ENCODE results near the gene MIS12.

MIS12 gene

DNA sequence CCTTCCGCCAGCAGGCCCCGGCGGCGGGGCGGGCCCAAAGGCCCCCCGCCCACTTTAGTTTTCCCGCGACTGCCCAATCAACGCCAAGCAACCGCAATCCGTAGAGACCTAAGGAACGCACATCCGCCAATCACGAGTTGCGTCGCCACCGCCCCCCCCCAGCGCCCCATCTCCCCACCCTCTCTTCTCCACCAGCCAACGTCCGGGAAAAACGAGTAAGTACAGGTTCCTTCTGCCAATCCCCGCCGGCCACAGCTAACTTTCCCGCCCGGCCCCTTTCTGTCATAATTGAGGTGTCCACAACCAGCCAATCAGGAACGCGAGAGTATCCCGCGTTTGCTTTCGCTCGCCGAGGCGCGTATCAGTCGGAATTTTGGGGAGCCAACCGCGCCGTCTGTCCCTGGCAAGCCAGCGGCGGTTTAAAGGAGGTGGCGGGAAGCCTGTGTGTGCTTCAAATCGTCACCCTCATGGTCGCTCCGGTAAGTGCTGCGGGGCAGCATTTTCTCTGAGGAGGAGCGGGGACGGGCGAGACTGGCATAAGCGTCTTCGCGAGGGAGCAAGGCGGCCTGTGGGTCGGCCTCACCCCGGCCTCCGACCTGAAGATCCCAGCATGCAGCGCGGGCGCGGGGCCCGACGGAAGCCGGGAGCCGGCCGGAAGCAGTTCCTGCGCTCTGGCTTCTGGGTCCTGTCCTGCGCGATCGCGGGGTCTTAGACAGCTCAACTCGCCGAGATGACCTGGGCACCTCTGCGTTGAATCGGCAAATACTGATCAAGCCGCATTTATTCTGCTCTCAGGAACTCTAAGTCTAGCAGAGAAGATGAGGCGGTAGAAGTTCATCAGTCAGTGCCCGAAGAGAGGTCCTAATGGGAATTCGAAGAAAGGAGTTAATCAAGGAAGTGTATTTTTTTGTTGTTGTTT lies at the start of gene MIS12:
TSS of gene MIS12 (plus strand) at position 361 of the 919 bp plus-strand sequence. CDS start 2,297 bp downstream, outside the sequence.
- peak; percentile 95 for DNase-seq

- no peak for DNase-seq
Measured at GRCh38 chr17:5437721-5438317, 48.5 kb upstream of the MIS12 start.

DNA sequence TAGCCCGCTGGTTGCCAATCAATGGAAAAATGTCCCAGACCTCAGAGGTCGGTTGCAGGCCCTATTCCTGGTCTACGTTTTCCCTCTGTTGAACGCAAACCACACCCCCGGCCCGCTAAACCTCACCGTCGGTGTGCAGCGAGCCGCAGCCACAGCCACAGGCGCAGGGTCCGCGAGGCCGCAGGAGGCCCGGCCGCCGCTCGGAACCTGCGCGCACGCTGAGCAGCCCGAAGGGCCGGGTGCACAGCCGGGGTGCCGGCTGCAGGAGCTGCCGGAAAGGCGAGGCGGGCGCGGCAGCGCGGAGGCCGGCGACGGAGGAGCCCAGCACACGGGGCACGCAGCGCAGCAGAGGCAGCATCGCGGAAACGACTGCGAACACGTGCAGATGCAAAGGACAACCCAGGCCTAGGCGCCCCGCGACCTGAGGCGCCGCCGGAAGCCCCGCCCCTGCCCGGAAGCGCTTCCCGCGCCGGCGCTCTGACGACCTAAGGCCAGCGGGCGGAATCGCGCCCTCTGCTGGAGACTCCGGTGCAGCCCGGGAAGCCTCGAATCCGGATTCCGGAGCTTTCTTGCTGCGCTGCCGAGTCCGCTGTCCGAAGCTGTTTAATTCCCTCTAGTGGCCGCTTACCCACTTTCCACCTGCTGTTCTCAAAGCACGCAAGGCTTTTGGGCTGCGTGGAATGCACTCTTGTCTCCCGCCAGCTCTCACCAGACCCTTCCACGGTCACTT lies 47.5 kb upstream of the MIS12 start, which contains the start of gene C1QBP:
TSS of gene C1QBP (minus strand) at position 440 of the 730 bp plus-strand sequence. CDS start at position 358, 82 bp downstream.
- DNase-seq = peak; percentile 93

GRCh38 chr17:5439446-5439764 lies 47.0 kb upstream of the MIS12 start:
- DNase-seq = no peak

DNA sequence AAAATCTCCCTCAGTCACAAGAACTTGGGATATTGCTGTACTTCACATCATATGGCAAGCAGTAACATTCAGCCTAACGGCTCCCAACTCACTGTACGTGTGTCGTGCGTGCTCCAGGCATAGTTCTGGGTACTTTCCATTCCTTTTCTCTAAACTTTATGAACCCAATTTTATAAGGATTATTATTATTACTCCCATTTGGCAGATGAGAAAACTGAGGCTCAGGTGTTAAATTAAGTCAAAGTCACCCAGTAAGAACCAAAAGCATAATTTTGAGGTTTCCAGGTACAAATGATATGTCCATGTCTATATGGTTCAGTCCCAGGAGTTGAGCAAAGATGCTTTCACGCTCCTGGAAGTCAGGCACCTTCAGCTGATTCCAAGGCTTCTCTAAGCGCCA lies 42.6 kb upstream of the MIS12 start:
- DNase-seq = no peak

DNA sequence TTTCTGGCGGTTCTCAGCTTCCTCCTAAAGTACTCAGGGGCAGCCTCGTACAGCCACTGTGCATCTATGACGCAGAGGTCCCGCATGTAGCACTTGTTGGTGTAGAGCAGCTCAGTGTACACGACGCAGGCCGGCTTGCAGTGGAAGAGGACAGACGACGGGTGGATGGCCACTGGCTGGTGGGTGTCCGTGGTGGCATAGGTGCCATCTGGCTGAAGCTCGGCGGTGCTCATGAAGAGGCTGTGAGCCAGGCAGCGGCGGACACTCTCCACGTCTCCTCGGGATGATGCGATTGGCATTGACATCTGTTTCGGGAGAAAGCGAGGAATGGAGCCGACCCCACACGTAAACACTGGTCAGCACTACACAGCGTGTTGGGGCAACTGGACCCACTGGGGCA lies 42.2 kb upstream of the MIS12 start:
- DNase-seq = no peak

DNA sequence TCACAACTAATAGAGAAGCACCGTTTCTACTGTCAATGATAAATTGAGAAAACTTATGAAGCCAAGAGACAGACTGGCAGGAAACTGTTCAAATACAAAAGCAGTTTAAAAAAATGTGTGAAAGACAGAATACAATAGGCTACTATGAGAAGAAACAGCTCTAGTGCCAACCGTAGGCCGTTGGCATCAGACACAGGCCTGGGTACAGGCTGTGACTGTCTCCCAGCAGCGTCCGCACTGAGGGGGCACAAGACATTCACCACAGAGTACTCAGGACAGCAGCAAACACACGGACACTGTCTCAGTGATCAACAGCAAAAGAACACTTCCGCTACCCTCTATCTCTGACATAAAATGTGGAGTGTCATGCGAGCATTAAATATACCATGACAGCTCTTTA lies 39.6 kb upstream of the MIS12 start:
- DNase-seq = no peak

DNA sequence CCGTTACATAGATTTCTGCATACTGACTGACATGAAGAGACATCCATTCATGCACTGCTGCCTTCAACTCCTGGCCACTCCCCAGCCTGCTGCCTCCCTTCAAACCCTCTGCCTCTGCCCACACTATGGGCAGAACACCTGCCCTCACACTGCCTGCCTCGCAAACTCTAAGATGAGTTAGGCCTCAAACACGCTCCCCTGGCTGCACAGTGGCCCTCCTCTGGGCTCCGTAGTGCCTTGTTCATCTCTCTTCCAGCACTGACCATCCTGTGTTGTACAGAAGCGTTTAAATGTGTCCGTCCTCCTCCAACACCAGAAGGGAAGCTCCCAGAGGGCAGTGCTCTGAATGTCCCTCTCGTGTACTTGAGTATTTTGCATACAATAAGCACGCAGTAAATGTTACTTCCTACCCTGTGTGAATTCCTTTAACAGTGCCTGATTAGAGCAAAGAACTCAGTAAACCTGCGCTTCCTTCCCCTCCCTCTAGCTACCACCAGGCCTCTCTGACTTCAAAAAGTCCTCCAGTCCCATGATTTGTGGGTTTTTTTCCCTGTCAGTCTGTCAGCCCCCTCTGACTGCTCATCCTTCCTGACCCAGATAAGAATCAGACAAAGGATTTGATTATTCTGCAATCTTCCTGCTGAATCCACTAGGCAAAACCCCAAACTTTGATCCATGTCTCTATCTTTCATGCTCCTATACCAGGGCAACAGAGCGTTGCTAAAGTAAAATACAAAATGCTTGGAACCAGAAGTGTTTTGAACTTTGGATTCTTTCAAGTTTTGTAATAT lies 21.5 kb upstream of the MIS12 start:
- DNase-seq = no peak

DNA sequence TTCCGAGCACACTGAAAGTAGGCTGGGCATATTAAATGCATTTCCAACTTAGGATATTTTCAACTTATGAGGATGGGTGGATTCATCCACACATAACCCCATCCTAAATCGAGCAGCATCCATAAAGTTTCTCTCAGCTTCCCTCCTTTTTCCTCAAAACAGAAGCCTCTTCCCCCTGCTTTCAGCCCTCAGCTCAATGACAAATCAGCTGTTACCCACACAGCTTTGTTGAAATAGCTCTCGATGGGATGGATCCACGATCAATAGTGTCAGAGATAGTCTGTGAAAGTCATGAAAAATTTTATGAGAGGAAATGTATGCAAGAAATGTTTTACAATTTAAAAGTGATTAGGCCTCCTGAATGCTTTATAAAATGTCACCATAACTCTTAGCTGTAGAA lies 20.1 kb upstream of the MIS12 start:
- no peak for DNase-seq

DNA sequence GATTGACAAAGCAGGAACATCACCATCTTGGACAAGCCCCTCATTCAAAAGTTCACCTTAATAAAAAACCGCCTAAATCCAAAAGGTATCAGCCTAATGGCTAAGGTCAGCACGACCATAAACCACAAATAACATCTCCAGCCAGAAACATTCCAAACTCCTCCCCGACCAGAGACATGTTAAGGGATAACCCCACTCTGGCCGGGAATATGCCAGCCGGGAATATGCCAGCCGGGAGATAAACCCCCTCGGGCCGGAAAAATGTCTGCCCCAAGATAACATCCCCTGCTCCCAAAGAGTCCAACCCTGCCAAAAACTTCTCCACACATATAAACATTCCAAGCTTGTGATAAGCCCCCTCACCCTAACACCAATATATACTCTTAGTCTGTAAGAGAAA lies 18.9 kb upstream of the MIS12 start:
- no peak for DNase-seq

- peak; percentile 5 for DNase-seq
Measured at GRCh38 chr17:5468075-5468473, 18.3 kb upstream of the MIS12 start.

- DNase-seq = no peak
Measured at GRCh38 chr17:5472511-5472910, 13.9 kb upstream of the MIS12 start.

GRCh38 chr17:5473906-5474305 lies 12.5 kb upstream of the MIS12 start:
- no peak for DNase-seq

DNA sequence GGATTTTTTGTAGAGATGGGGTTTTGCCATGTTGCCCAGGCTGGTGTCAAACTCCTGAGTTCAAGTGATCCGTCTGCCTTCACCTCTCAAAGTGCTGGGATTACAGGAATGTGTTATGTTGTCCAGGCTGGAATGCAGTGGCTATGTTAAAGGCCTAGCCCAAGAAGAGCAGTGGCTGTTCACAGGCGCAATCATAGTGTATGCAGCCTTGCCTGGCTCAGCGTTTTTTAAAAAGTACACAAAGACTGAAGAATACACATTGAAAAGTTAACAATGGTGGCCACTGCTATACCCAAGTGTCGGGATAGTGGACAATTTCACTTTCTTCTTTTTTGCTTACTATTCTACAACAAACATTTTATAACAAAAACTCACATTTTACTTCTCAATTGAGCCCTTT lies 7.4 kb upstream of the MIS12 start:
- DNase-seq = no peak

DNA sequence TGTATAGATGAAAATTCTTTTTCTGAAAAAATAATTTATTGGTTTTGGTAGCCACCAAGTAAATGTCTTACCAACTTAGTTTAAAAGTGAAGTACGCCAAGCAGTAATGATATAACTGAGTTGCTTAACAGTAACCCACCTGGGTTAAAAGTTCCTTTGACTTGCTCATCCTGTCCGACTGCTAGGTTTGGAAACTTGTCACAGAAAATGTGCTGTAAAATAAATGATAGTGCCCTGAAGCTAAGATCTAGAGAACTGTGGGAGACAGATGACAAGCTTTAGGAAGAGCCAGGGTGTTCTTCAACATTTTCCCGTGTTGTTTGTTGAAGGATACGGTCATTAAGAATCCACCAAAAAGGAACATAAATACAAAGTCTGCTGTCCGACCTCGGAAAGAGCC lies 5.4 kb upstream of the MIS12 start:
- DNase-seq = no peak

- DNase-seq = no peak
Measured at GRCh38 chr17:5481451-5481850, 4.9 kb upstream of the MIS12 start.

DNA sequence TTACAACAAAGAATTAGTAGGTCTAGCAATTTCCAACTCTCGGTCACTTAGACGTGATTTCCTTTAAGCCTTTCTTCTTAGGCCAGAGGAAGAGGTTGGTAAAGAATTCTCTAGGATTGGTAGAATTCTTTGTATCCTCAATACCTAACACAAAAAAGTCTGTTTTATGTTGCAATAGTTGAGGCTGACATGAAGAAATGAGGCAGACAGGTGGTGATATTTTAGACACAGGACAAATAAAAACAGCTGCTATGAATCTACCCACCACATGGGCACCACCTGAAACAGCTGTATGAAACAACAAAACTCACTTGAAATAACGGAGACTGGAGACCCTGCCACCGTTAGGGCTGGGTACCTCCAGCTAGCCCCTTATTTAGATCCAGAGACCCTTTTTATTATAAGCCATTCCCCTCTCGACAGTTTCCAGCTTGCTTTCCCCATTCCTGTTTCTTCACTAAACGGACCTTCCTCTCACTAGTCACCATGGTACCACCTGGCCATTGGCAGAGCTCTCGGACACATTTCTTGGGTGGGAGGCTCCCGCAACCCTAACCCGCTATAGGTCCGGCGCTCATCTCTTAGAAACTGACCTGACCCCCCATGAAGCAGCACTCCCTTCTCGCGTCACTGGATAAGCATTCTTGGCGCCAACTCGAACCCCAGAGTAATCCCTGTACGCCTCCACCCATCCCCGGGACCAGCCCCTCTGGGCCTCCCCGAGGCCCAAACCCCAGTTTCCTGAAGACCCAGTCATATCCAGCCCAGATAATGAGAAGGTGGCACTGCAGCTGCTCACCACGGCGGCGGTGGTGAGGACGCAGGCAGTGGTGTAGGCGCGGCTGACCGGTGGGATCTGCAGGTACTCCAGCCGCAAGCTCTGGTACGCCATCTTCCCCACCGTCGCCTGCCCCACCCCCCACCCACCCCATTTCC lies 828 bp upstream of the MIS12 start, which contains the start of gene DERL2:
TSS of gene DERL2 (minus strand) at position 909 of the 936 bp plus-strand sequence. CDS start at position 892, 17 bp downstream.
- DNase-seq = no peak

- no peak for DNase-seq
Measured at GRCh38 chr17:5488752-5489151, 2.4 kb downstream of the MIS12 start.

- no peak for DNase-seq
Measured at GRCh38 chr17:5492970-5493369, 6.6 kb downstream of the MIS12 start.

DNA sequence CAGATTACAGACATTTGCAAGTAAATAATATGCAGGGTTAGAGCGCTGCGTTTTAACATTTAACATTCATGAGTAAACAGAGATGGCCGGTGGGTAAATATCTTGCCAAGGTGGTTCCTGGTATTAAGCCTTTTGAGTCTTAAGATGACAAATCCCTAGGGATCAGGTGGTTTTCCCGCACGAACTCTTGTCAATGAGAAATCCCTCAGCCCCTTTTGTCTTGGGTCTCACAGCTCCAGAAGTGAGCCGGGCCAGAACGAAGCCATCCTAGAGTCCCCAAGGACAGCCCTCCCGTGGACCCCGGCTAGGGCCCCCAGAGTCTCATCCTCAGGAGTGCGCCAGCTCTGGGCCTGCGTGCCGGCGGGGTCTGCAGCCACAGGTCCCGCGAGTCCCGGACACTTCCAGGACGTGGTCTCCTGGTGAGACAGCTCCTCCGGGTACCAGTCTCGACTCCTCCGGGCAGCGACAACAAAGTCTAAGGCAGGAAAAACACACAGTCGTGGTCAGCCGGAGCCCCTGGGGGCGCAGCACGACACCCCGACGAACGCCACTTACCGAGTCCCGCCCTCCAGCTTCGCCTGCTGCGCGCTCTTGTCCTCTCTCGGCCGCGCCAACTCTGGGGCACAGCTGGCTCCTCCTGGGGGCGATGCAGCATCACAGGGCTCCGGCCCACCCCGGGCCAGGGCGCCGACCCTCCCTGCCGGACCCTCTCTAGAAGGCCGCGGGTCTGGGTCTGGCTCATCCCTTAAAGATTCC lies 13.3 kb downstream of the MIS12 start:
- DNase-seq = no peak

DNA sequence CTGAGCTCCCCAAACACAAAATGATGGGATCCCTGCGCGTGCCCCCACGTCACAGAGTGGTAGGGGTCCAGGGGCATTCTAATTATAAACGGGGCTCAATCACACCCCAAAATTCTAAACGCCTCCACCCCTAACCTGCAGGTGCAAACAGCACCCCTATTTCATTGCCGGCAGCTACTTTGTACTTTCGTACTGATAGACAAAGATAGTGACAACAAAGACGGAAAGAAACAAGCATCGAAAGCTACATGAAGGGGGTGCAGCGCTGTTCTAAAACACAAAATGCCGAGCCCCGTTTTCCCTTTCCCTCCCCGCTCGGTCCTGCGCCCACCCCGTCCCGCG lies 13.9 kb downstream of the MIS12 start:
- no peak for DNase-seq
